ENCODE data around the gene SCML1.

SCML1 gene

GRCh38 chrX:17801431-17801830 lies 64.1 kb downstream of the SCML1 start:
- DNase-seq: no peak

- no peak for DNase-seq
Measured at GRCh38 chrX:17802756-17803155, 65.5 kb downstream of the SCML1 start.

- DNase-seq: no peak
Measured at GRCh38 chrX:17803449-17803848, 66.2 kb downstream of the SCML1 start.

Data from NCI-H446 (cell line).